ENCODE measurements around the gene RBMS1. TPM values are rescaled to one million over a fixed set of nuclear protein-coding genes. Genes with fewer than 3 reads are reported as not detected.

Gene RBMS1
- total and polyA plus RNA-seq, 2 of the 4 experiments (the other 2 are of a cell fraction) = 43.5 to 64.9 TPM

DNA sequence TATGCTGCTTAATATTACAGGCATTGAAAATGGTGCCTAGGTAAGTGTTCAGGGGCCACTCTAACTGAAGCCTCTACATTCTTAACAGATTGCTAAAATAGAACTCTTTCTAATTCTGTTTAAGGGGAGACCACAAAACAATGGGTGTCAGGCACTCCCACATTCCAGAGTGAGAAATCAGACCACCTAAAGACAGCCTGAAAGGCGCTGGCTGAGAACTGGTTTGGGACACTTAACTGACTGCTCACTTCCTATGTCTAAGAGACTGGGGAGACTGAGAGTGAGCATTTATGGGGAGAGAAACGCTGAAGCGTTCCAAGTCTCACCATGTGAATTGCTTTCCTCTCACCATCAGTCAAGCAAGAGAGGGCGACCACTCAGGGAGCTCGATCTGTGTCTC, 184.7 kb downstream of the RBMS1 start:
- Histone ChIP-seq H2BK120ac (ENCODE audit: low read depth, low read length) (peak overlapping the region; percentile 69; the same call in 1 of the 2 replicates), H3K4me2 (ENCODE audit: low read depth, low read length) (peak overlapping the region; percentile 38; the same call in 1 of the 2 replicates), H3K23ac (ENCODE audit: low read depth, low read length) (peak overlapping the region; percentile 39), H4K5ac (ENCODE audit: low read depth, low read length) (peak overlapping the region; percentile 42), H2BK15ac (ENCODE audit: low read depth, low read length) (peak overlapping the region; percentile 82; the same call in 2 of the 3 replicates), H3K56ac (ENCODE audit: extremely low read depth, insufficient read depth, low read length) (peak overlapping the region; percentile 22; the same call in 1 of the 2 replicates), H3K14ac (replicated peaks; ENCODE audit: low read depth, low read length) (peak overlapping the region; percentile 77), H4K8ac (ENCODE audit: low read depth in 2 of 2, low read length in 2 of 2) (peak overlapping the region; percentile 38 to 54), H2AK5ac (ENCODE audit: low read depth, low read length) (peak overlapping the region; percentile 41; the same call in 1 of the 2 replicates), H3K79me1 (ENCODE audit: low read depth in 1 of 2, low read length in 2 of 2) (peaks cover 34 to 66% of the 10 kb centered on the region in 2 experiments), H3K9ac (ENCODE audit: low read depth, low read length) (peak overlapping the region; percentile 12; the same call in 1 of the 2 replicates), H3K18ac (ENCODE audit: low read depth, low read length) (peak overlapping the region; percentile 33), H3K4me3 (ENCODE audit: insufficient read depth, low read depth, low read length) (no peak overlapping the region), H3K4ac (ENCODE audit: low read depth, low read length) (peak overlapping the region; percentile 73), H3K4me1 (ENCODE audit: control insufficient read depth, insufficient read depth, low read length) (peaks cover 26% of the 10 kb centered on the region), H4K91ac (ENCODE audit: insufficient read depth, low read depth, low read length) (peak overlapping the region; percentile 65; the same call in 1 of the 2 replicates), H2BK20ac (ENCODE audit: low read depth, low read length) (peak overlapping the region; percentile 54), H2BK5ac (ENCODE audit: low read depth, low read length, poor library complexity, severe bottlenecking) (peak overlapping the region; percentile 55), H3K9me3 (ENCODE audit: control insufficient read depth, insufficient read depth, low read length) (no peaks in the 10 kb centered on the region), H2AK9ac (replicated peaks; ENCODE audit: low read depth, low read length, poor library complexity) (no peak overlapping the region), H3K27me3 (ENCODE audit: control insufficient read depth, insufficient read depth, low read length) (no peaks in the 10 kb centered on the region), H2AFZ (replicated peaks; ENCODE audit: low read length, poor library complexity) (no peak overlapping the region), H3K9me1 (ENCODE audit: insufficient read depth, low read length) (peaks cover 21% of the 10 kb centered on the region), H3K36me3 (ENCODE audit: control insufficient read depth, insufficient read depth, low read length) (peaks cover 20% of the 10 kb centered on the region), H4K20me1 (ENCODE audit: insufficient read depth, low read length) (peaks cover 22% of the 10 kb centered on the region; the same call in 1 of the 2 replicates), H3K27ac (ENCODE audit: insufficient read depth, low read length) (peak overlapping the region; percentile 50)
- dilution Hi-C loops (cut with HindIII; ENCODE audit: low sequenced_read_pairs, unreplicated experiment) (no loop called here), in situ Hi-C loops (cut with MboI; ENCODE audit: low sequenced_read_pairs) (no loop called here), intact Hi-C loops (cut with micrococcal nuclease) (no loop called here)
- ATAC-seq (ENCODE audit: low read depth) = no peak
- peak; percentile 75 for DNase-seq
- CTCF ChIA-PET = no interaction called here
- POLR2A ChIA-PET (ENCODE audit: unreplicated experiment) = no interaction called here
- WGBS, 2 experiments (ENCODE audit: extremely low coverage in 2 of 2, insufficient read length in 1 of 2) = no CpG with 5 or more reads among the region's 5 CpGs
- TF ChIP-seq SMC3 (IDR thresholded peaks at IDR 0.05; ENCODE audit: low read depth, low read length) = no peak
- TF ChIP-seq, protein P1, sequence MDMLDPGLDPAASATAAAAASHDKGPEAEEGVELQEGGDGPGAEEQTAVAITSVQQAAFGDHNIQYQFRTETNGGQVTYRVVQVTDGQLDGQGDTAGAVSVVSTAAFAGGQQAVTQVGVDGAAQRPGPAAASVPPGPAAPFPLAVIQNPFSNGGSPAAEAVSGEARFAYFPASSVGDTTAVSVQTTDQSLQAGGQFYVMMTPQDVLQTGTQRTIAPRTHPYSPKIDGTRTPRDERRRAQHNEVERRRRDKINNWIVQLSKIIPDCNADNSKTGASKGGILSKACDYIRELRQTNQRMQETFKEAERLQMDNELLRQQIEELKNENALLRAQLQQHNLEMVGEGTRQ (IDR thresholded peaks at IDR 0.05; ENCODE audit: low read depth, low read length) = no peak
- TF ChIP-seq CHD1 (IDR thresholded peaks at IDR 0.05; ENCODE audit: low read depth, low read length) = no peak
- TF ChIP-seq RFX5 (IDR thresholded peaks at IDR 0.05; ENCODE audit: low read depth, low read length) = no peak
- BruUV-seq (replicated peaks) = no TSS peak

Measured in IMR-90 (cell line).